ENCODE data around the gene NEK8. TPM values are rescaled to one million over a fixed set of nuclear protein-coding genes. Genes with fewer than 3 reads are reported as not detected.

NEK8 gene
- total RNA-seq, 1 donor from 2014 or later: 1.4 TPM

GRCh38 chr17:28700830-28701492, 27.6 kb upstream of the NEK8 start:
- intact Hi-C loops (cut with micrococcal nuclease): no loop called here

DNA sequence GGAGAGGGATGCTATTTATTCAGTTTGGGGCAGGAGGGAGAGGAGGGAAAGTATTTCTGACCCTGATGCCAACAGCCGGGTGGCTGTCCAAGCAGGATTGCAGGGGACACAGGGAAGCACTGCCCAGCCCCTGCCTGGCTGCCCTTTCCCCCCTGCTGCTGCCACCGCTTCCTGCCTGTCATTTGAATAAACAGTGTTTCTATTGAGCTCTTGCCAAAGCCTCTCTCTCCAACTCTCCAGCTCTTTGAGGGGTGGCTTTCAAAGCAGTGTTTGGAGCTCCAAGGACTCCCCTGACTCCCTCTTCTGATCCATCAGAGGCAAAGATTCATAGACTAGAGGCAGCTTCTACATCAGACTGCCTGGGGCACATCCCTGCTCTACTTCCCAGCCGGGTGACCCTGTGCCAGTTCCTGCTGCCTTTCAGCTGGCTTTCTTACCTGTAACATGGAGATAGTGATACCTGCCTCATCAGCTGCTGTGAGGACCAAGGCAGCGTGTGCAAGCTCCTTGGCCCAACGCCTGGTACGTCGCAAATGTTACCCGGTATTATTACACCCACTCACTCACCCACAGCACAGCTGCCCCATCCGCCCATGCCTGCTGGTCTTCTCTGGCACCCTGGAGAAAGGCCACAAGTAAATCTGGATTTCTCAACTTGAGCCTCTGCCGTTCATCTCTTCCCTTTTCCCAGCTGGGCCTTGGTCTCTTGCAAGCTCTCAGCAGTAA, 26.4 kb upstream of the NEK8 start:
- no peaks in the 10 kb centered on the region for H3K4me1 ChIP-seq
- no peak overlapping the region for H3K27ac ChIP-seq (replicated peaks)
- H3K9me3 ChIP-seq (replicated peaks): no peaks in the 10 kb centered on the region
- DNase-seq: no peak
- H3K27me3 ChIP-seq (ENCODE audit: low read depth): no peaks in the 10 kb centered on the region
- intact Hi-C loops (cut with micrococcal nuclease): no loop called here
- H3K4me3 ChIP-seq: no peak overlapping the region
- no peak for TF ChIP-seq CTCF (IDR thresholded peaks at IDR 0.05; ENCODE audit: borderline replicate concordance)
- peaks cover 64% of the 10 kb centered on the region for H3K36me3 ChIP-seq

More at GRCh38 chr17:28700830-28701492, 27.6 kb upstream of the NEK8 start:
- Histone ChIP-seq H3K27me3 (ENCODE audit: low read depth) (no peaks in the 10 kb centered on the region), H3K9me3 (replicated peaks) (no peaks in the 10 kb centered on the region), H3K4me1 (no peaks in the 10 kb centered on the region), H3K4me3 (no peak overlapping the region), H3K27ac (replicated peaks) (no peak overlapping the region), H3K36me3 (peaks cover 76% of the 10 kb centered on the region)
- no peak for DNase-seq
- TF ChIP-seq CTCF (IDR thresholded peaks at IDR 0.05; ENCODE audit: borderline replicate concordance): no peak

DNA sequence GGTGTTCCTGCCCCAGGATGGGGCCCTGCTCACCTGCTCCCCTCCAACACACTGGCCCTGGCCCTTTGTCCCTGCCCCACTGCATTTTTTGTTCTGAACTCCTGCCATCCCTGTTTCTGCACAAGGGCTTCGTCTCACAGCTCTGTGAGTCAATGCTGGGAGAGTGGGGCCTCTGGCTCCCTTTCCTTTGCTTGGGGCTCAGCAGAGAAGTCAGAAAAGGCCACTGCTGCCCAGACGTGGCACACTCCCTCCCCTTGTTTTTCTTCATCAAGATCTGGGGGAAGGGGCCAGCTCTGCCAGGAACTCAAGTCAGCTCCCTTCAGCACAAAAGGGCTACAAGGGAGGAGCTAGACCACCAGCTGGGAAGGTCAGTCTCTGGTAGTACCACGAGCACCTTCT, 25.8 kb upstream of the NEK8 start:
- DNase-seq: no peak
- H3K27ac ChIP-seq (replicated peaks): no peak overlapping the region
- intact Hi-C loops (cut with micrococcal nuclease): no loop called here
- H3K9me3 ChIP-seq (replicated peaks): no peaks in the 10 kb centered on the region
- H3K4me3 ChIP-seq: no peak overlapping the region
- no peaks in the 10 kb centered on the region for H3K27me3 ChIP-seq (ENCODE audit: low read depth)
- TF ChIP-seq CTCF (IDR thresholded peaks at IDR 0.05; ENCODE audit: borderline replicate concordance): no peak
- peaks cover 58% of the 10 kb centered on the region for H3K36me3 ChIP-seq
- H3K4me1 ChIP-seq: no peaks in the 10 kb centered on the region

DNA sequence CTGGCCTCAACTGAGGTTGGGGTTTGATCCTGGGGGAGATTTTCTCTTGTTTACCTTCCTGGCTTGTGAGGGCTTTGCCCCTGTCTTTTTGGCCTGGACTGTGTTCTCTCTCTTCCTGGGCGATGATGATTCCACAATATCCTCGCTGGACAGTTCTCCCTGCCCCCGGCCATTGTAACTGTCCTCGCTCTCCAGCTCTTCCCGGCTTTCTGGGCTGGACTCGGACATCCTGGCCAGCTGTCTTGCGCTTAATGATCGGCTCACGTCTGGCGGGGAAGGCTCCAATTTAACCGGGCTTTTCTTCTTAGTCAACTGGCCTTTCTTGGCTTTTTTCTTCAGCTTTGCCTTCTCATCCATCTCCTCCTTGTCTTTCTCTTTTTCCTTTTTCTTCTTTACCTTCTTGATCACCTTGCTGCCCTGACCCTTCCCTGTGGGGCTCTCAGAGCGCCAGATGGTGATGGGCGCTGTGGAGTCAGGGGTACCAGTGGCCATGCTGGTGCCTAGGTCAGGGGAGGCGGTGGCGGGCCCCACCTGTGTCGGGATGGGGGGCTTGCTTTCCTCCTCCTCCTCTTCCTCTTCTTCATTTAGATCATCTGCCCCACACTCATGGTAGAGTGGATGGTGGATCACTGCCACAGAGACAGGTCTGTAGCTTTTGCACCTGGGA, 24.9 kb upstream of the NEK8 start:
- H3K27me3 ChIP-seq (ENCODE audit: low read depth): no peaks in the 10 kb centered on the region
- intact Hi-C loops (cut with micrococcal nuclease): no loop called here
- H3K9me3 ChIP-seq (replicated peaks): no peaks in the 10 kb centered on the region
- no peak for DNase-seq
- no peaks in the 10 kb centered on the region for H3K4me1 ChIP-seq
- TF ChIP-seq CTCF (IDR thresholded peaks at IDR 0.05; ENCODE audit: borderline replicate concordance): no peak
- H3K4me3 ChIP-seq: no peak overlapping the region
- no peak overlapping the region for H3K27ac ChIP-seq (replicated peaks)
- peaks cover 49% of the 10 kb centered on the region for H3K36me3 ChIP-seq

- Histone ChIP-seq H3K36me3 (peaks cover 42% of the 10 kb centered on the region), H3K4me3 (no peak overlapping the region), H3K9me3 (replicated peaks) (no peaks in the 10 kb centered on the region), H3K4me1 (no peaks in the 10 kb centered on the region), H3K27ac (replicated peaks) (no peak overlapping the region), H3K27me3 (ENCODE audit: low read depth) (no peaks in the 10 kb centered on the region)
- intact Hi-C loops (cut with micrococcal nuclease): no loop called here
- TF ChIP-seq CTCF (IDR thresholded peaks at IDR 0.05; ENCODE audit: borderline replicate concordance): no peak
- no peak for DNase-seq
Measured at GRCh38 chr17:28704219-28704858, 24.2 kb upstream of the NEK8 start.

All from left ventricle myocardium inferior (tissue), 1 donor.